HepG2 (cell line): Measurements from ENCODE around the gene CGNL1. TPM values are rescaled to one million over a fixed set of nuclear protein-coding genes. Genes with fewer than 3 reads are reported as not detected.
A peak's percentile ranks its signal among the peaks of the same experiment; 100 is the strongest.

ENCODE experiments used
- AKNA ChIP-seq: sonication (generic); formaldehyde crosslinking; IDR thresholded peaks from 2 replicates; pipeline ENCODE4 v1.4.0; 2020; ENCODE audit warnings: missing genetic modification reagents, borderline replicate concordance
- ARHGAP35 ChIP-seq: sonication (generic); formaldehyde crosslinking; IDR thresholded peaks from 2 replicates; pipeline ENCODE4 v1.9.0; 2022; ENCODE audit warnings: mild to moderate bottlenecking, inconsistent platforms, moderate library complexity, missing genetic modification reagents, borderline replicate concordance
- ARNTL ChIP-seq: sonication (generic); formaldehyde crosslinking; IDR thresholded peaks from 2 replicates; pipeline ENCODE4 v1.4.0; 2020; ENCODE audit warnings: mild to moderate bottlenecking, missing genetic modification reagents
- BCLAF1 ChIP-seq: fragments of 450-650 bp; IDR thresholded peaks from 2 replicates; pipeline ENCODE4 v1.6.1; 2017; ENCODE audit warnings: mild to moderate bottlenecking
- CENPT ChIP-seq: sonication (generic); formaldehyde crosslinking; IDR thresholded peaks from 2 replicates; pipeline ENCODE4 v1.8.0; 2022; ENCODE audit warnings: low read depth, mild to moderate bottlenecking, moderate library complexity, missing genetic modification reagents
- FOSL2 ChIP-seq: sonication (generic); formaldehyde crosslinking; IDR thresholded peaks from 2 replicates; pipeline ENCODE4 v1.4.0; 2020; ENCODE audit warnings: missing genetic modification reagents
- JUN ChIP-seq: sonication (generic); formaldehyde crosslinking; IDR thresholded peaks from 2 replicates; pipeline ENCODE4 v1.4.0; 2020; ENCODE audit warnings: mild to moderate bottlenecking, missing genetic modification reagents
- MAX ChIP-seq: IDR thresholded peaks from 2 replicates; pipeline ENCODE4 v1.6.1; 2012; ENCODE audit warnings: inconsistent platforms
- PATZ1 ChIP-seq: sonication (generic); formaldehyde crosslinking; IDR thresholded peaks from 2 replicates; pipeline ENCODE4 v1.4.0; 2020; ENCODE audit warnings: missing genetic modification reagents
- RARA ChIP-seq: IDR thresholded peaks from 2 replicates; pipeline ENCODE4 v1.6.1; 2016; ENCODE audit warnings: missing genetic modification reagents, missing compliant biosample characterization
- SIX1 ChIP-seq: sonication (generic); formaldehyde crosslinking; IDR thresholded peaks from 2 replicates; pipeline ENCODE4 v1.4.0; 2020; ENCODE audit warnings: missing genetic modification reagents, borderline replicate concordance
- SKIL ChIP-seq: sonication (generic); formaldehyde crosslinking; IDR thresholded peaks from 2 replicates; pipeline ENCODE4 v1.8.0; 2022; ENCODE audit warnings: missing genetic modification reagents, mild to moderate bottlenecking, moderate library complexity, borderline replicate concordance
- ZNF383 ChIP-seq: sonication (generic); formaldehyde crosslinking; IDR thresholded peaks from 2 replicates; pipeline ENCODE4 v1.4.0; 2020; ENCODE audit warnings: missing genetic modification reagents, mild to moderate bottlenecking, borderline replicate concordance
- ZNF597 ChIP-seq: sonication (generic); formaldehyde crosslinking; IDR thresholded peaks from 2 replicates; pipeline ENCODE4 v1.5.0; 2020; ENCODE audit warnings: missing genetic modification reagents
- ZNF598 ChIP-seq: sonication (generic); formaldehyde crosslinking; IDR thresholded peaks from 2 replicates; pipeline ENCODE4 v1.5.1; 2020; ENCODE audit warnings: mild to moderate bottlenecking, missing genetic modification reagents, borderline replicate concordance
- polyA plus RNA-seq, 8 experiments: library from polyadenylated mRNA; depleted of rRNA in 3 of 8; stranded (reverse) in 7 of 8; unstranded in 1 of 8; fragments of >200 nt; fragmentation: Illumina TruSeq in 4 of 8; extraction: Trizol in 4 of 8; gene quantifications; 2 replicates each; pipeline versions ENCODE4 v1.2.1 to v1.2.3, GENCODE V29; 2011 to 2016; ENCODE audit warnings: low read depth in 4 of 8, missing spikeins in 1 of 8, mixed read lengths in 1 of 8; ENCODE audit not compliant: insufficient read depth in 1 of 8
- total RNA-seq, 5 experiments: library from RNA; depleted of rRNA; stranded (reverse); fragments of >200 nt; fragmentation: Illumina TruSeq; extraction: Trizol; gene quantifications; 2 replicates each; pipeline ENCODE4 v1.2.3, GENCODE V29; 2016; ENCODE audit warnings: low read depth in 1 of 5

CGNL1 gene
- total and polyA plus RNA-seq, 2 of the 13 experiments (the other 11 are each of a cell fraction or from before 2014, with no cell fraction given): 5.6 to 15.6 TPM

- no peak for TF ChIP-seq PATZ1 (CRISPR knock-in tag)
- TF ChIP-seq CENPT (CRISPR knock-in tag): no peak
- TF ChIP-seq ZNF383 (CRISPR knock-in tag): no peak
- 0 out of 2 replicates have a peak, but pooled peaks have one; percentile 27 for TF ChIP-seq JUN
- no peak for TF ChIP-seq AKNA (CRISPR knock-in tag)
- no peak for TF ChIP-seq ARHGAP35 (CRISPR knock-in tag)
- TF ChIP-seq ARNTL (CRISPR knock-in tag): no peak
- no peak for TF ChIP-seq SKIL
- no peak for TF ChIP-seq BCLAF1
- no peak for TF ChIP-seq ZNF597 (CRISPR knock-in tag)
- no peak for TF ChIP-seq ZNF598 (CRISPR knock-in tag)
- peak; percentile 81; the same call in 1 of the 2 replicates for TF ChIP-seq SIX1
- TF ChIP-seq RARA: no peak
- 0 out of 2 replicates have a peak, but pooled peaks have one; percentile 16 for TF ChIP-seq FOSL2
- no peak for TF ChIP-seq MAX
Measured at GRCh38 chr15:57406062-57406772, 29.9 kb downstream of the CGNL1 start (continued).
